Measurements from ENCODE around the gene GSX1. TPM values are rescaled to one million over a fixed set of nuclear protein-coding genes. Genes with fewer than 3 reads are reported as not detected.

The GSX1 gene
- total RNA-seq, 3 donors from 2014 or later (not counting 1 experiment from before 2014, with no cell fraction given): not detected

DNA sequence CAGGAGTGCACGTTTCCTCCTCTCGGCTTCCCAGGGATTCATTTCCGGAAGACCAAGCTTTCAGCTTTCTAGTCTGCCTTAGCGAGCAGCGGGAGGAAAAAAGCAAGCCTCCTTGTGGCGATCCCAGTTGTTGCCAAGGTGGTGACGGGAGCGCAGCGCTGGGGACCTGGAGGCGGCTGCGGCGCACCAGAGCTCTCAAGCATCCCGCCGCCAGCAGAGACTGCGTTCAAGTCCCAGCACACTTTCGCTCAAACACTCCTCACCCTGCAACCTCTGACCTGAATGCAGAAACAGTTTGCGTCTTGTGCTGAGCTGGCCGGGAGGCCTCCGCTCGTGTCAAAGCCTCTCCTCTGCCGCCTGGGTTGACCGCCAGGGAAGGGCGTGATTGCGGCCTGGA, 4.9 kb downstream of the GSX1 start:
- Histone ChIP-seq H3K4me3 (ENCODE audit: low read length) (no peak overlapping the region), H3K27me3 (ENCODE audit: control insufficient read depth, insufficient read depth, low read length) (peaks cover 49% of the 10 kb centered on the region), H3K36me3 (ENCODE audit: control insufficient read depth, insufficient read depth, low read length) (no peaks in the 10 kb centered on the region), H3K9me3 (ENCODE audit: control insufficient read depth, insufficient read depth, low read length) (no peaks in the 10 kb centered on the region), H3K27ac (ENCODE audit: low read length) (no peak overlapping the region), H3K4me1 (ENCODE audit: control insufficient read depth, insufficient read depth, low read length) (peaks cover 1% of the 10 kb centered on the region)
- Mint-ChIP-seq H3K36me3 (no peaks in the 10 kb centered on the region), H3K4me3 (no peak overlapping the region), H3K27me3 (ENCODE audit: low read depth in 2 of 2) (peaks cover 66 to 67% of the 10 kb centered on the region in 2 donors), H3K27ac (no peak overlapping the region), H3K9me3 (no peaks in the 10 kb centered on the region), H3K4me1 (peaks cover under 1 to 8% of the 10 kb centered on the region in 2 donors)
- WGBS (ENCODE audit: insufficient coverage): 7% methylated on average over 24 of the region's 24 CpGs
- no peak for TF ChIP-seq CTCF (IDR thresholded peaks at IDR 0.05)
- intact Hi-C loops (cut with micrococcal nuclease): no loop called here
- ATAC-seq (no peak), DNase-seq (no peak)

- peaks cover 24 to 57% of the 10 kb centered on the region in 2 donors for H3K27me3 Mint-ChIP-seq (ENCODE audit: low read depth in 2 of 2)
Observed at GRCh38 chr13:27806744-27807387, 14.6 kb downstream of the GSX1 start.

DNA sequence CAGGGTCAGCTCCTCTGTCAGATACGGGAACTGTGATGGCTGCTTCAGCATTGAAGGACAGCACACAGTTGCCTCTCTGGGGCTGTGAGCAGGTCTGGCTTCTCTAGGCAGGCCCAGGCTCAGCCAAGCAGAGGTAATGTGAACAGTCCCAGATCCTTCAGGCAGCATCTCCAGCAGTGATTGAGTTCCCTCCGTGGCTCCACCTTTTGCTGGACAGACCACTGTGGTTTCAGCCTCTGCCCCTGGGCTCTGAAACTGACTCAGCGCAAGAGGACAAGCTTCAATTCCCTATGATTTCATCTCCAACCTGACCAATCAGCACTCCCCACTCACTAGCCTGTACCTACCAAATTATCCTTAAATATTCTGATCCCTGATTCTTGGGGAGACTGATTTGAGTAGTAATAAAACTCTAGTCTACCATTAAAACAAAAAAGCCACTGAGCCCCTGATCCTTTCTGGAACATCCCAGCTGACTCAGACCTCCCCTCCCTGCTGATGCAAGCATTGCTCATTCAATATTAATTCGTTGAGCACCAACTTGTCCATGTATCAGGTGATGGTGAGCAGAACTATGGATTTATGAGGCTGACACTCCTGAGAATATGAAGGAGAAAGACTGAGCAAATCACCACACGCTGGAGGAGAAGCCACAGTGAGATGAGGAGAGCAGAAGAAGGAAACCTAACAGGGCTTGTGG, 16.7 kb downstream of the GSX1 start:
- ATAC-seq (no peak), DNase-seq (no peak)
- H3K4me3 ChIP-seq (ENCODE audit: low read length): no peak overlapping the region
- WGBS (ENCODE audit: insufficient coverage): 76% methylated on average over 5 of the region's 5 CpGs
- no peaks in the 10 kb centered on the region for H3K36me3 Mint-ChIP-seq
- H3K36me3 ChIP-seq (ENCODE audit: control insufficient read depth, insufficient read depth, low read length): no peaks in the 10 kb centered on the region
- H3K27ac ChIP-seq (ENCODE audit: low read length): no peak overlapping the region
- no peak for TF ChIP-seq CTCF (IDR thresholded peaks at IDR 0.05)
- H3K4me1 Mint-ChIP-seq: no peaks in the 10 kb centered on the region
- H3K9me3 Mint-ChIP-seq: no peaks in the 10 kb centered on the region
- peaks cover 36 to 61% of the 10 kb centered on the region in 2 donors for H3K27me3 Mint-ChIP-seq (ENCODE audit: low read depth in 2 of 2)
- H3K9me3 ChIP-seq (ENCODE audit: control insufficient read depth, insufficient read depth, low read length): no peaks in the 10 kb centered on the region
- H3K27me3 ChIP-seq (ENCODE audit: control insufficient read depth, insufficient read depth, low read length): peaks cover 4% of the 10 kb centered on the region
- no peaks in the 10 kb centered on the region for H3K4me1 ChIP-seq (ENCODE audit: control insufficient read depth, insufficient read depth, low read length)
- no peak overlapping the region for H3K27ac Mint-ChIP-seq
- H3K4me3 Mint-ChIP-seq: no peak overlapping the region
- intact Hi-C loops (cut with micrococcal nuclease): no loop called here

More at GRCh38 chr13:27806744-27807387, 14.6 kb downstream of the GSX1 start:
- Mint-ChIP-seq H3K36me3 (no peaks in the 10 kb centered on the region), H3K4me3 (no peak overlapping the region), H3K9me3 (no peaks in the 10 kb centered on the region), H3K27ac (no peak overlapping the region), H3K4me1 (no peaks in the 10 kb centered on the region)
- intact Hi-C loops (cut with micrococcal nuclease): no loop called here
- TF ChIP-seq CTCF (IDR thresholded peaks at IDR 0.05): no peak
- Histone ChIP-seq H3K4me1 (ENCODE audit: control insufficient read depth, insufficient read depth, low read length) (no peaks in the 10 kb centered on the region), H3K27me3 (ENCODE audit: control insufficient read depth, insufficient read depth, low read length) (peaks cover 11% of the 10 kb centered on the region), H3K4me3 (ENCODE audit: low read length) (no peak overlapping the region), H3K36me3 (ENCODE audit: control insufficient read depth, insufficient read depth, low read length) (no peaks in the 10 kb centered on the region), H3K27ac (ENCODE audit: low read length) (no peak overlapping the region), H3K9me3 (ENCODE audit: control insufficient read depth, insufficient read depth, low read length) (no peaks in the 10 kb centered on the region)
- DNase-seq: no peak
- WGBS (ENCODE audit: insufficient coverage): 38% methylated on average over 8 of the region's 8 CpGs
- no peak for ATAC-seq

Data from natural killer cell (primary cell).